GM12878 (cell line): ENCODE measurements around the gene FMC1. TPM values are rescaled to one million over a fixed set of nuclear protein-coding genes. Genes with fewer than 3 reads are reported as not detected.

ENCODE experiments used
- ATAC-seq: fragments of 200-7000 bp; cut with Tn5 transposase; 3 replicates; pipeline ENCODE4 v1.9.1; 2020; ENCODE audit warnings: mild to moderate bottlenecking, moderate library complexity
- BruUV-seq: library from RNA; stranded (reverse); fragments of 400-500 nt; replicated peaks from 2 replicates; lab custom pipeline; 2021; lab: Mats Ljungman, UMichigan
- CTCF ChIA-PET: fragments of 300-600 bp; sonication (Branson Sonifier 250); formaldehyde crosslinking; extraction: SDS; loops from one replicate; lab custom pipeline; 2021; ENCODE audit warnings: inconsistent platforms; lab: Yijun Ruan, JAX
- POLR2A ChIA-PET: fragments of 350-600 bp; formaldehyde crosslinking; extraction: SDS; loops from one replicate; lab custom pipeline; 2021; ENCODE audit warnings: inconsistent platforms; lab: Charles Lee
- RAD21 ChIA-PET: fragments of 300-600 bp; sonication (Branson Sonifier 250); formaldehyde crosslinking; loops from one replicate; lab custom pipeline; 2023; ENCODE audit warnings: antibody characterized with exemption; ENCODE audit not compliant: unreplicated experiment; lab: Charles Lee
- SMC1A ChIA-PET: fragments of 300-600 bp; sonication (Branson Sonifier 250); formaldehyde crosslinking; loops from one replicate; lab custom pipeline; 2023; ENCODE audit not compliant: unreplicated experiment, uncharacterized antibody; lab: Charles Lee
- DNase-seq: peaks from one replicate; pipeline ENCODE4 v3.0.0-alpha.2; 2011; ENCODE audit warnings: low read depth, low spot score
- FAIRE-seq: peaks from 3 replicates; lab custom pipeline; 2011; peaks lifted over from hg19 to GRCh38; lab: Jason Lieb, UNC
- H2AFZ ChIP-seq: 2 replicates; pipeline ENCODE4 v1.6.0; 2011; ENCODE audit warnings: low read depth, low read length, control low read depth; ENCODE audit not compliant: control insufficient read depth
- H3K27ac ChIP-seq: 2 replicates; pipeline ENCODE4 v1.5.1; 2011; ENCODE audit warnings: control low read depth; ENCODE audit not compliant: control insufficient read depth, insufficient read depth
- H3K27me3 ChIP-seq, 2 experiments: replicated peaks in 1 of 2; 2 replicates each; pipeline versions ENCODE4 v1.6.0 to v1.6.1; 2011; ENCODE audit warnings: low read length in 1 of 2; ENCODE audit not compliant: control insufficient read depth in 2 of 2, insufficient read depth in 2 of 2
- H3K36me3 ChIP-seq, 2 experiments: 2 replicates each; pipeline ENCODE4 v1.5.1; 2011; ENCODE audit warnings: low read length in 1 of 2; ENCODE audit not compliant: control insufficient read depth in 2 of 2, insufficient read depth in 2 of 2
- H3K4me1 ChIP-seq: 2 replicates; pipeline ENCODE4 v1.6.1; 2011; ENCODE audit warnings: mild to moderate bottlenecking, low read length, moderate library complexity, mixed read lengths; ENCODE audit not compliant: control insufficient read depth, insufficient read depth
- H3K4me2 ChIP-seq: 2 replicates; pipeline ENCODE4 v1.6.0; 2011; ENCODE audit warnings: control low read depth; ENCODE audit not compliant: control insufficient read depth, insufficient read depth
- H3K4me3 ChIP-seq: fragments of 200-600 bp; sonication (generic); 2 replicates; pipeline ENCODE4 v1.5.1; 2016
- H3K79me2 ChIP-seq: 2 replicates; pipeline ENCODE4 v1.6.0; 2011; ENCODE audit warnings: low read length; ENCODE audit not compliant: control insufficient read depth, insufficient read depth
- H3K9ac ChIP-seq: 2 replicates; pipeline ENCODE4 v1.8.0; 2011; ENCODE audit warnings: low read length, control low read depth, mixed read lengths; ENCODE audit not compliant: control insufficient read depth, insufficient read depth
- H3K9me3 ChIP-seq: replicated peaks from 3 replicates; pipeline ENCODE4 v1.5.1; 2011; ENCODE audit warnings: mild to moderate bottlenecking, low read length; ENCODE audit not compliant: control insufficient read depth, insufficient read depth
- H4K20me1 ChIP-seq: 2 replicates; pipeline ENCODE4 v1.6.0; 2011; ENCODE audit not compliant: control insufficient read depth, insufficient read depth
- ATF7 ChIP-seq: fragments of 450-650 bp; IDR thresholded peaks from 2 replicates; pipeline ENCODE4 v1.6.1; 2016; ENCODE audit warnings: low read depth, mild to moderate bottlenecking
- CBX5 ChIP-seq: sonication (generic); IDR thresholded peaks from 2 replicates; pipeline ENCODE4 v1.6.1; 2016; ENCODE audit warnings: low read depth, moderate library complexity, mild to moderate bottlenecking, inconsistent platforms
- CREM ChIP-seq: IDR thresholded peaks from 2 replicates; pipeline ENCODE4 v1.6.1; 2014; ENCODE audit warnings: antibody characterized with exemption, low read depth
- E4F1 ChIP-seq: fragments of 450-650 bp; IDR thresholded peaks from 2 replicates; pipeline ENCODE4 v1.6.1; 2018; ENCODE audit warnings: borderline replicate concordance, mild to moderate bottlenecking; ENCODE audit not compliant: partially characterized antibody
- FOS ChIP-seq: IDR thresholded peaks from 3 replicates; pipeline ENCODE4 v1.6.1; 2011; ENCODE audit warnings: borderline replicate concordance; ENCODE audit not compliant: insufficient read length; ENCODE audit errors: extremely low read depth
- GABPA ChIP-seq: IDR thresholded peaks from 2 replicates; pipeline ENCODE4 v1.6.1; 2014; ENCODE audit warnings: antibody characterized with exemption, low read depth, mild to moderate bottlenecking, inconsistent platforms
- KLF5 ChIP-seq: fragments of 450-650 bp; IDR thresholded peaks from 2 replicates; pipeline ENCODE4 v1.6.1; 2014; ENCODE audit warnings: mild to moderate bottlenecking; ENCODE audit not compliant: partially characterized antibody
- MYC ChIP-seq: IDR thresholded peaks from 2 replicates; pipeline ENCODE4 v1.6.1; 2011; ENCODE audit warnings: mild to moderate bottlenecking, low read length, moderate library complexity, inconsistent platforms; ENCODE audit not compliant: insufficient read depth, insufficient replicate concordance, insufficient read length, severe bottlenecking
- NFIC ChIP-seq: IDR thresholded peaks from 2 replicates; pipeline ENCODE4 v1.6.1; 2012; ENCODE audit warnings: low read depth, mild to moderate bottlenecking, inconsistent platforms, low read length, moderate library complexity
- SREBF1 ChIP-seq: IDR thresholded peaks from 2 replicates; pipeline ENCODE4 v1.6.1; 2012; ENCODE audit warnings: mild to moderate bottlenecking, low read length
- STAT3 ChIP-seq: IDR thresholded peaks from 2 replicates; pipeline ENCODE4 v1.6.1; 2011; ENCODE audit warnings: low read depth, low read length, improper control_type of control experiment
- SUPT20H ChIP-seq: IDR thresholded peaks from 2 replicates; pipeline ENCODE4 v1.6.1; 2011; ENCODE audit warnings: low read depth, mild to moderate bottlenecking, low read length, moderate library complexity, borderline replicate concordance; ENCODE audit not compliant: control insufficient read depth
- USF1 ChIP-seq: IDR thresholded peaks from 2 replicates; pipeline ENCODE4 v1.6.1; 2011; ENCODE audit warnings: borderline replicate concordance, low read depth, mild to moderate bottlenecking, moderate library complexity, mixed read lengths, low read length; ENCODE audit not compliant: insufficient read depth; ENCODE audit errors: extremely low read length
- YY1 ChIP-seq: IDR thresholded peaks from 2 replicates; pipeline ENCODE4 v1.6.1; 2011; ENCODE audit warnings: low read depth, mild to moderate bottlenecking, low read length
- ZNF622 ChIP-seq: fragments of 450-650 bp; IDR thresholded peaks from 2 replicates; pipeline ENCODE4 v1.6.1; 2017; ENCODE audit warnings: mild to moderate bottlenecking, inconsistent platforms
- WGBS: methylation state at CpG from one replicate; pipeline ENCODE4 v1.1.6; 2016; ENCODE audit warnings: low lambda C conversion rate; ENCODE audit not compliant: insufficient replicate concordance, insufficient coverage; ENCODE audit errors: missing lambda C conversion rate; 5-methylcytosine and 5-hydroxymethylcytosine counted together
- in situ Hi-C: fragments of 300-500 bp; cut with MboI; formaldehyde crosslinking; loops from 9 replicates; pipeline ENCODE4 v1.14.3; 2018; ENCODE audit warnings: mixed read lengths
- intact Hi-C: fragments of 100-400 bp; cut with micrococcal nuclease; formaldehyde crosslinking; loops from one replicate; pipeline ENCODE4 v1.14.2; 2022; ENCODE audit not compliant: unreplicated experiment
- polyA plus RNA-seq, 11 experiments: library from polyadenylated mRNA; depleted of rRNA in 4 of 11; unstranded in 6 of 11; stranded (reverse) in 5 of 11; fragments of >200 nt; fragmentation: Nextera tagmentation in 4 of 11; fragmentation: Illumina TruSeq in 1 of 11; extraction: Ambion mirVana in 4 of 11; extraction: Trizol in 1 of 11; gene quantifications; 1 replicate in 1 of 11; 2 replicates in 10 of 11; pipeline versions ENCODE4 v1.2.1 to v1.2.3, GENCODE V29; 2011 to 2016; ENCODE audit warnings: inconsistent platforms in 2 of 11, missing spikeins in 2 of 11, low read depth in 1 of 11
- total RNA-seq, 4 experiments: library from RNA; depleted of rRNA in 3 of 4; stranded (reverse); fragments of >200 nt in 3 of 4; fragmentation: Illumina TruSeq in 1 of 4; extraction: Trizol in 1 of 4; gene quantifications; 2 replicates each; pipeline versions ENCODE4 v1.2.1 to v1.2.3, GENCODE V29; 2013 to 2021

Gene FMC1
- total and polyA plus RNA-seq, 10 of the 15 experiments (the other 5 are each of a cell fraction or from before 2014, with no cell fraction given), result 4.2 to 60.4 (median 15.6) TPM

GRCh38 chr7:139300390-139300789 lies 40.7 kb upstream of the FMC1 start:
- RAD21 ChIA-PET, result no interaction called here
- Histone ChIP-seq H3K4me1 (no peaks in the 10 kb centered on the region), H3K79me2 (no peaks in the 10 kb centered on the region), H3K27ac (no peak overlapping the region), H3K9me3 (no peaks in the 10 kb centered on the region), H3K9ac (no peak overlapping the region), H3K4me3 (no peak overlapping the region), H3K27me3 (no peaks in the 10 kb centered on the region), H2AFZ (no peak overlapping the region), H3K36me3 (no peaks in the 10 kb centered on the region; a peak in 1 of 4 replicates), H3K4me2 (no peak overlapping the region), H4K20me1 (no peaks in the 10 kb centered on the region)
- SMC1A ChIA-PET, result no interaction called here
- no peak for TF ChIP-seq KLF5
- TF ChIP-seq SUPT20H, result no peak
- no peak for TF ChIP-seq GABPA
- no peak for TF ChIP-seq NFIC
- no peak for TF ChIP-seq CBX5
- no peak for TF ChIP-seq CREM
- no peak for TF ChIP-seq ATF7
- no peak for TF ChIP-seq FOS
- TF ChIP-seq YY1, result no peak
- no peak for TF ChIP-seq STAT3
- no peak for TF ChIP-seq SREBF1
- no peak for TF ChIP-seq E4F1
- no peak for TF ChIP-seq MYC
- no peak for TF ChIP-seq USF1
- no peak for TF ChIP-seq ZNF622
- in situ Hi-C loops, result no loop called here
- POLR2A ChIA-PET, result no interaction called here
- no peak for ATAC-seq
- intact Hi-C loops, result no loop called here
- CTCF ChIA-PET, result interaction anchor here (0.6 kb wide), 1 partner anchor 195 kb away, joined by 3 read pairs; no protein-coding TSS in a partner anchor
- FAIRE-seq, result no peak
- no peak for DNase-seq
- no TSS peak for BruUV-seq
- WGBS, result 71% methylated on average over 2 of the region's 2 CpGs
